ENCODE results near the gene SLC38A4.
"Not testable (repeated sequence)": the region's sequence is repeated elsewhere in the genome, so short reads cannot be mapped to it uniquely, and the experiment has no call there.

SLC38A4 gene

GRCh38 chr12:46744283-46744682 lies 81.5 kb downstream of the SLC38A4 start:
- Histone ChIP-seq H3K9ac (ENCODE audit: insufficient read length, low read depth) (no peak overlapping the region), H3K27me3 (ENCODE audit: insufficient read depth, insufficient read length) (no peaks in the 10 kb centered on the region), H3K4me1 (ENCODE audit: insufficient read depth, insufficient read length) (no peaks in the 10 kb centered on the region), H3K36me3 (ENCODE audit: insufficient read depth, insufficient read length, low read length) (no peaks in the 10 kb centered on the region), H3K4me3 (ENCODE audit: insufficient read length, low read depth) (no peak overlapping the region), H3K9me3 (ENCODE audit: insufficient read depth, low read length) (no peaks in the 10 kb centered on the region)
- no peak for TF ChIP-seq SUZ12 (IDR thresholded peaks at IDR 0.05; ENCODE audit: extremely low read depth, insufficient read depth, insufficient read length)
- no peak for TF ChIP-seq YY1 (IDR thresholded peaks at IDR 0.05; ENCODE audit: insufficient read depth, insufficient read length)
- TF ChIP-seq ZNF274 (IDR thresholded peaks at IDR 0.05; ENCODE audit: low read depth, low read length) = no peak
- DNase-seq (ENCODE audit: low read depth, low spot score) = no peak

- Histone ChIP-seq H3K36me3 (ENCODE audit: insufficient read depth, insufficient read length, low read length) (no peaks in the 10 kb centered on the region), H3K4me1 (ENCODE audit: insufficient read depth, insufficient read length) (no peaks in the 10 kb centered on the region), H3K4me3 (ENCODE audit: insufficient read length, low read depth) (no peak overlapping the region), H3K9me3 (ENCODE audit: insufficient read depth, low read length) (no peaks in the 10 kb centered on the region), H3K27me3 (ENCODE audit: insufficient read depth, insufficient read length) (no peaks in the 10 kb centered on the region), H3K9ac (ENCODE audit: insufficient read length, low read depth) (no peak overlapping the region)
- DNase-seq (ENCODE audit: low read depth, low spot score) = no peak
- TF ChIP-seq SUZ12 (IDR thresholded peaks at IDR 0.05; ENCODE audit: extremely low read depth, insufficient read depth, insufficient read length) (no peak), YY1 (IDR thresholded peaks at IDR 0.05; ENCODE audit: insufficient read depth, insufficient read length) (no peak), ZNF274 (IDR thresholded peaks at IDR 0.05; ENCODE audit: low read depth, low read length) (no peak)
Measured at GRCh38 chr12:46743456-46743855, 82.3 kb downstream of the SLC38A4 start.

DNA sequence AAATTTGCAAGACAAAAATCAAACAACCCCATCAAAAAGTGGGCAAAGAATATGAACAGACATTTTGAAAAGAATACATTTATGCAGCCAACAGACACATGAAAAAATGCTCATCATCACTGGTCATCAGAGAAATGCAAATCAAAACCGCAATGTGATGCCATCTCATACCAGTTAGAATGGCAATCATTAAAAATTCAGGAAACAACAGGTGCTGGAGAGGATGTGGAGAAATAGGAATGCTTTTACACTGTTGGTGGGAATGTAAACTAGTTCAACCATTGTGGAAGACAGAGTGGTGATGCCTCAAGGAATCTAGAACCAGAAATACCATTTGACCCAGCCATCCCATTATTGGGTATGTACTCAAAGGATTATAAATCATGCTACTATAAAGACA lies 83.5 kb downstream of the SLC38A4 start:
- not testable (repeated sequence) for H3K36me3 ChIP-seq (ENCODE audit: insufficient read depth, insufficient read length, low read length); H3K4me1 ChIP-seq (ENCODE audit: insufficient read depth, insufficient read length); H3K4me3 ChIP-seq (ENCODE audit: insufficient read length, low read depth); H3K9ac ChIP-seq (ENCODE audit: insufficient read length, low read depth); DNase-seq (ENCODE audit: low read depth, low spot score); H3K27me3 ChIP-seq (ENCODE audit: insufficient read depth, insufficient read length); H3K9me3 ChIP-seq (ENCODE audit: insufficient read depth, low read length)

DNA sequence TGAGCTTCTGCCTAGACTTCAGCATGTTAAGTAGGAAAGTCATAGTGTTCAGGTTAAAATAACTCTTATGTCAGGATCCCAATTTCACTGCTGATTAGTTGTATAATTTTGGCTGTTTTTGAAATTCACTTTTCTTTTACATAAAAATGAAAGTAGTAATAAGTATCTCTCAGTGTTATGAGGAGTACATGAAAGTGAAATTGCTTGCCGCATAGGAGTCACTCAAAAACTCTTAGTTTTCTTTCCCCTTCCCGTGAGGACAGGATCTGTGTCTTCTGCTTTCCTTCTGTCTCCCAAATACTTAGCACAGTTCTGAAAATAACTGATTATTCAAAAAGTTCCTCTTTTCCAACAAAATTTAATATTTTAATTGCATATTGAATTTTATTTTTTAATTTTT lies 100.5 kb downstream of the SLC38A4 start:
- H3K27me3 ChIP-seq (ENCODE audit: insufficient read depth, insufficient read length) = no peaks in the 10 kb centered on the region
- H3K4me1 ChIP-seq (ENCODE audit: insufficient read depth, insufficient read length) = no peaks in the 10 kb centered on the region
- DNase-seq (ENCODE audit: low read depth, low spot score) = no peak
- no peaks in the 10 kb centered on the region; the same call in 1 of the 2 replicates for H3K9me3 ChIP-seq (ENCODE audit: insufficient read depth, low read length)
- TF ChIP-seq SUZ12 (IDR thresholded peaks at IDR 0.05; ENCODE audit: extremely low read depth, insufficient read depth, insufficient read length) (no peak), ZNF274 (IDR thresholded peaks at IDR 0.05; ENCODE audit: low read depth, low read length) (no peak)
- no peaks in the 10 kb centered on the region for H3K36me3 ChIP-seq (ENCODE audit: insufficient read depth, insufficient read length, low read length)
- no peak overlapping the region for H3K9ac ChIP-seq (ENCODE audit: insufficient read length, low read depth)
- H3K4me3 ChIP-seq (ENCODE audit: insufficient read length, low read depth) = no peak overlapping the region

DNA sequence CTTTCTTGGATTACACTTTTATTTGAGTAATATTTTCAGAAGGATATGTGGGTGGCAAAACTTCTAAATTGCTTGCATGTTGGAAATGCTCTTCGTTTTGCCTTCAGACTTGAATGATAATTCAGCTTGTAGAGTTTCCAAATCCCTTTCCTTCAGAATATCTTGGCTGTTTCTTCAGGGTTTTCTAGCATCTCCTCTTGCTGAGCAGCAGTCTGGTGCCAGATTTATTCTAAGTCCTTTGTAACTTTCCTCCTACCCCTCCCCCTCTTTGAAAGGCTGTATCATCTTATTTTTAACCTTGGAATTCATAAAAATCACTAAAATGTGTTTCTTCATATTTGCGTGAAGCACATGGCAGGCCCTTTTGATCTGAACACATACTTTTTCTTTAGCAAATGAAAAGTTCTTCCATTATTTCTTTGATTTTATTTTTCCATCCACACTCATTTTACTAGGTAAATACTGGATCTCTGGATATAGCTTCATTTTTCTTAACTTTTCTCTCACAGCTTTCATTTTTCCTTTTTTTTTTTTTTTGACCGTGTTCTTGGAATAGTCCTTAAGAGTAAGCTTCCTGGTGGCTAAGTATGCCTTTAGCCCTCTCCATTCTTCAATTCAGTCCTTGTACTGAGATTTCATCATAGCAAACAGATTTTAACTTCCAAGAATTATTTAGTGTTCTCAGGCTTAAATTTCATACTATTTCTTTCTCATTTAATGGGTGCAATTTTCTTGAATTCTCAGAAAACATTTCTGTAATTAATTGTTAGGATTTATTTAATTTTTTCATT lies 102.0 kb downstream of the SLC38A4 start:
- no peak for TF ChIP-seq SUZ12 (IDR thresholded peaks at IDR 0.05; ENCODE audit: extremely low read depth, insufficient read depth, insufficient read length)
- no peak for TF ChIP-seq YY1 (IDR thresholded peaks at IDR 0.05; ENCODE audit: insufficient read depth, insufficient read length)
- no peak for TF ChIP-seq ZNF274 (IDR thresholded peaks at IDR 0.05; ENCODE audit: low read depth, low read length)
- Histone ChIP-seq H3K27me3 (ENCODE audit: insufficient read depth, insufficient read length) (no peaks in the 10 kb centered on the region), H3K4me3 (ENCODE audit: insufficient read length, low read depth) (no peak overlapping the region), H3K36me3 (ENCODE audit: insufficient read depth, insufficient read length, low read length) (no peaks in the 10 kb centered on the region), H3K4me1 (ENCODE audit: insufficient read depth, insufficient read length) (no peaks in the 10 kb centered on the region), H3K9me3 (ENCODE audit: insufficient read depth, low read length) (no peaks in the 10 kb centered on the region; the same call in 1 of the 2 replicates), H3K9ac (ENCODE audit: insufficient read length, low read depth) (no peak overlapping the region)
- DNase-seq (ENCODE audit: low read depth, low spot score) = no peak

GRCh38 chr12:46722394-46723185 lies 103.2 kb downstream of the SLC38A4 start:
- H3K4me3 ChIP-seq (ENCODE audit: insufficient read length, low read depth) = no peak overlapping the region
- no peak overlapping the region for H3K9ac ChIP-seq (ENCODE audit: insufficient read length, low read depth)
- no peaks in the 10 kb centered on the region for H3K36me3 ChIP-seq (ENCODE audit: insufficient read depth, insufficient read length, low read length)
- H3K4me1 ChIP-seq (ENCODE audit: insufficient read depth, insufficient read length) = no peaks in the 10 kb centered on the region
- DNase-seq (ENCODE audit: low read depth, low spot score) = no peak
- no peaks in the 10 kb centered on the region for H3K9me3 ChIP-seq (ENCODE audit: insufficient read depth, low read length)
- TF ChIP-seq SUZ12 (IDR thresholded peaks at IDR 0.05; ENCODE audit: extremely low read depth, insufficient read depth, insufficient read length) (no peak), ZNF274 (IDR thresholded peaks at IDR 0.05; ENCODE audit: low read depth, low read length) (no peak), YY1 (IDR thresholded peaks at IDR 0.05; ENCODE audit: insufficient read depth, insufficient read length) (no peak)
- H3K27me3 ChIP-seq (ENCODE audit: insufficient read depth, insufficient read length) = no peaks in the 10 kb centered on the region

GRCh38 chr12:46718495-46718894 lies 107.3 kb downstream of the SLC38A4 start:
- DNase-seq (ENCODE audit: low read depth, low spot score) = no peak
- H3K9me3 ChIP-seq (ENCODE audit: insufficient read depth, low read length) = no peaks in the 10 kb centered on the region
- H3K9ac ChIP-seq (ENCODE audit: insufficient read length, low read depth) = no peak overlapping the region
- H3K4me1 ChIP-seq (ENCODE audit: insufficient read depth, insufficient read length) = no peaks in the 10 kb centered on the region
- TF ChIP-seq ZNF274 (IDR thresholded peaks at IDR 0.05; ENCODE audit: low read depth, low read length) (no peak), YY1 (IDR thresholded peaks at IDR 0.05; ENCODE audit: insufficient read depth, insufficient read length) (no peak), SUZ12 (IDR thresholded peaks at IDR 0.05; ENCODE audit: extremely low read depth, insufficient read depth, insufficient read length) (no peak)
- H3K36me3 ChIP-seq (ENCODE audit: insufficient read depth, insufficient read length, low read length) = no peaks in the 10 kb centered on the region
- H3K27me3 ChIP-seq (ENCODE audit: insufficient read depth, insufficient read length) = no peaks in the 10 kb centered on the region
- H3K4me3 ChIP-seq (ENCODE audit: insufficient read length, low read depth) = no peak overlapping the region

Data from NT2/D1 (cell line).